Caco-2 (cell line): ENCODE measurements around the gene TMEM129. TPM values are rescaled to one million over a fixed set of nuclear protein-coding genes. Genes with fewer than 3 reads are reported as not detected.

ENCODE experiments used
- BruUV-seq: library from RNA; stranded (reverse); fragments of 400-500 nt; replicated peaks from 2 replicates; lab custom pipeline; 2021; lab: Mats Ljungman, UMichigan
- CTCF ChIA-PET: fragments of 300-600 bp; sonication (Branson Sonifier 250); formaldehyde crosslinking; loops from one replicate; lab custom pipeline; 2022; ENCODE audit warnings: antibody characterized with exemption; lab: Charles Lee
- POLR2A ChIA-PET: fragments of 300-600 bp; sonication (Branson Sonifier 250); formaldehyde crosslinking; loops from one replicate; lab custom pipeline; 2022; ENCODE audit warnings: antibody characterized with exemption; lab: Charles Lee
- DNase-seq, 2 experiments: peaks; one replicate each; pipeline versions ENCODE4 v3.0.0 to v3.0.0-alpha.2; 2020 to 2022
- H3K27me3 ChIP-seq: replicated peaks from 2 replicates; pipeline ENCODE4 v1.6.0; 2011; ENCODE audit warnings: low read length; ENCODE audit not compliant: control insufficient read depth, insufficient read depth
- H3K36me3 ChIP-seq: 2 replicates; pipeline ENCODE4 v1.5.1; 2011; ENCODE audit warnings: low read length; ENCODE audit not compliant: control insufficient read depth, insufficient read depth
- H3K4me1 ChIP-seq: fragments of 250-450 bp; sonication (Bioruptor Pico); 2 replicates; pipeline ENCODE4 v1.5.1; 2020; ENCODE audit warnings: mild to moderate bottlenecking
- H3K4me3 ChIP-seq: 2 replicates; pipeline ENCODE4 v1.5.1; 2011; ENCODE audit warnings: low read depth, mild to moderate bottlenecking, control low read depth, low read length
- H3K9me3 ChIP-seq: fragments of 250-450 bp; sonication (Bioruptor Pico); 2 replicates; pipeline ENCODE4 v1.5.1; 2020; ENCODE audit warnings: mild to moderate bottlenecking, moderate library complexity
- H3K27ac Mint-ChIP-seq: one replicate; pipeline ENCODE4 v1.8.0; 2022; ENCODE audit warnings: mixed read lengths; ENCODE audit not compliant: unreplicated experiment
- H3K27me3 Mint-ChIP-seq: one replicate; pipeline ENCODE4 v1.8.0; 2022; ENCODE audit warnings: mixed read lengths; ENCODE audit not compliant: insufficient read depth, unreplicated experiment
- H3K36me3 Mint-ChIP-seq: one replicate; pipeline ENCODE4 v1.8.0; 2022; ENCODE audit warnings: mild to moderate bottlenecking, mixed read lengths; ENCODE audit not compliant: insufficient read depth, unreplicated experiment
- H3K4me1 Mint-ChIP-seq: one replicate; pipeline ENCODE4 v1.8.0; 2022; ENCODE audit warnings: low read depth, mixed read lengths; ENCODE audit not compliant: unreplicated experiment
- H3K4me3 Mint-ChIP-seq: one replicate; pipeline ENCODE4 v1.8.0; 2022; ENCODE audit warnings: mild to moderate bottlenecking, moderate library complexity, mixed read lengths; ENCODE audit not compliant: unreplicated experiment
- H3K9me3 Mint-ChIP-seq: one replicate; pipeline ENCODE4 v1.8.0; 2022; ENCODE audit warnings: mixed read lengths; ENCODE audit not compliant: unreplicated experiment
- intact Hi-C: fragments of 100-400 bp; cut with micrococcal nuclease; formaldehyde crosslinking; loops from one replicate; pipeline ENCODE4 v1.10.0; 2022; ENCODE audit not compliant: unreplicated experiment
- total RNA-seq: library from RNA; stranded (reverse); gene quantifications from 2 replicates; pipeline ENCODE4 v1.2.3, GENCODE V29; 2022
- TF ChIP-seq, protein P1 (sequence below), 2 experiments: fragments of 200-600 bp in 1 of 2; IDR thresholded peaks; 1 replicate in 1 of 2; 2 replicates in 1 of 2; pipeline versions ENCODE4 v1.5.1 to v1.8.0; 2011 to 2022; ENCODE audit warnings: antibody characterized with exemption in 1 of 2, control low read depth in 1 of 2, inconsistent platforms in 1 of 2, low read depth in 1 of 2, low read length in 1 of 2, mild to moderate bottlenecking in 1 of 2, moderate library complexity in 1 of 2; ENCODE audit not compliant: insufficient read depth in 1 of 2, severe bottlenecking in 1 of 2, unreplicated experiment in 1 of 2

TMEM129 gene
- total RNA-seq, 1 experiment from 2014 or later = 39.0 TPM

DNA sequence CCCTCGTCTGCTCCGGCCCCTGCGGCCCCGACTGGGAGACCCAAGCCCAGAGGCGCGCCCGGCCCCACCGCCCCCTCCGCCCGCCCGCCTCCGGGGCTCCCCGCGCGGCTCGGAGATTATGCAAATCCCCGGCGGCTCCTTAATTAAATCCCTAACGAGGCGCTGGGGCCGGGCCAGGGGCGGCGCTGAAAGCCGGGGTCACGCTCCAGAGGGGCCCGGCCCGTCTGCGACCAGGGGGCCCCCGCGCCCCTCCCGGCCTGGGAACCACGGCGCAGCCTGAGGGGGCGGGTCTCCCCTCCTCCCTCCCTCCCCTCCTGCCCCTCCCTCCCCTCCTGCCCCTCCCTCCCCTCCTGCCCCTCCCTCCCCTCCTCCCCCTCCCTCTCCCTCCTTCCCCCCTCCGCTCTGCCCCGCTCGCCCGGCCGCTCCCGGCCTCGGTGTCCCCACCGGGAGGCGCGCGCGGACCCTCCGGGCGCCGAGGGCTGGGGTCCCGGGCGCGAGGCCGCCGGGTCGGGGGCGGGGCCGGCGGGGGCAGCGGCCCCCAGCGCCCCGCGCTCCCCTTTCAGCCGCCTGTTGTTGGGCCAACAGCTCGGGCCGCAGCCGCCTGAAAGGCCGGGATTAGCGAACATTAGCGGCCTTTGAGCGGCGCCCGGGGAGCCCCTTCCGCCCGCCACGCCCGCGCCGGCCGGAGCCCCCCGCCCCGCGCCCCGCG lies 46.1 kb upstream of the TMEM129 start:
- Mint-ChIP-seq H3K36me3 (peaks cover 6% of the 10 kb centered on the region), H3K27me3 (no peaks in the 10 kb centered on the region), H3K27ac (no peak overlapping the region), H3K9me3 (no peaks in the 10 kb centered on the region), H3K4me3 (peak overlapping the region; percentile 69), H3K4me1 (peaks cover 12% of the 10 kb centered on the region)
- no TSS peak for BruUV-seq
- H3K9me3 ChIP-seq = no peaks in the 10 kb centered on the region
- CTCF ChIA-PET = interaction anchor here (0.5 to 2.2 kb wide), 10 partner anchors 8 to 420 kb away, joined by 3 to 35 read pairs (median 8); partner anchors contain the start of genes FGFR3 and UVSSA
- peak; percentile 76 to 81 for DNase-seq
- H3K27me3 ChIP-seq = no peaks in the 10 kb centered on the region
- POLR2A ChIA-PET = interaction anchor here (0.6 to 1.6 kb wide), 6 partner anchors 10 to 46 kb away, joined by 4 to 23 read pairs (median 5); partner anchors contain the start of genes FGFR3 and TMEM129
- no peaks in the 10 kb centered on the region for H3K36me3 ChIP-seq
- peaks cover 52% of the 10 kb centered on the region for H3K4me1 ChIP-seq
- H3K4me3 ChIP-seq = peak overlapping the region; percentile 42
- TF ChIP-seq, protein P1, sequence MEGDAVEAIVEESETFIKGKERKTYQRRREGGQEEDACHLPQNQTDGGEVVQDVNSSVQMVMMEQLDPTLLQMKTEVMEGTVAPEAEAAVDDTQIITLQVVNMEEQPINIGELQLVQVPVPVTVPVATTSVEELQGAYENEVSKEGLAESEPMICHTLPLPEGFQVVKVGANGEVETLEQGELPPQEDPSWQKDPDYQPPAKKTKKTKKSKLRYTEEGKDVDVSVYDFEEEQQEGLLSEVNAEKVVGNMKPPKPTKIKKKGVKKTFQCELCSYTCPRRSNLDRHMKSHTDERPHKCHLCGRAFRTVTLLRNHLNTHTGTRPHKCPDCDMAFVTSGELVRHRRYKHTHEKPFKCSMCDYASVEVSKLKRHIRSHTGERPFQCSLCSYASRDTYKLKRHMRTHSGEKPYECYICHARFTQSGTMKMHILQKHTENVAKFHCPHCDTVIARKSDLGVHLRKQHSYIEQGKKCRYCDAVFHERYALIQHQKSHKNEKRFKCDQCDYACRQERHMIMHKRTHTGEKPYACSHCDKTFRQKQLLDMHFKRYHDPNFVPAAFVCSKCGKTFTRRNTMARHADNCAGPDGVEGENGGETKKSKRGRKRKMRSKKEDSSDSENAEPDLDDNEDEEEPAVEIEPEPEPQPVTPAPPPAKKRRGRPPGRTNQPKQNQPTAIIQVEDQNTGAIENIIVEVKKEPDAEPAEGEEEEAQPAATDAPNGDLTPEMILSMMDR (IDR thresholded peaks at IDR 0.05; ENCODE audit: insufficient read depth in 1 of 2, low read depth in 1 of 2, low read length in 1 of 2, severe bottlenecking in 1 of 2, unreplicated experiment in 1 of 2) = no peak
- intact Hi-C loops = no loop called here

DNA sequence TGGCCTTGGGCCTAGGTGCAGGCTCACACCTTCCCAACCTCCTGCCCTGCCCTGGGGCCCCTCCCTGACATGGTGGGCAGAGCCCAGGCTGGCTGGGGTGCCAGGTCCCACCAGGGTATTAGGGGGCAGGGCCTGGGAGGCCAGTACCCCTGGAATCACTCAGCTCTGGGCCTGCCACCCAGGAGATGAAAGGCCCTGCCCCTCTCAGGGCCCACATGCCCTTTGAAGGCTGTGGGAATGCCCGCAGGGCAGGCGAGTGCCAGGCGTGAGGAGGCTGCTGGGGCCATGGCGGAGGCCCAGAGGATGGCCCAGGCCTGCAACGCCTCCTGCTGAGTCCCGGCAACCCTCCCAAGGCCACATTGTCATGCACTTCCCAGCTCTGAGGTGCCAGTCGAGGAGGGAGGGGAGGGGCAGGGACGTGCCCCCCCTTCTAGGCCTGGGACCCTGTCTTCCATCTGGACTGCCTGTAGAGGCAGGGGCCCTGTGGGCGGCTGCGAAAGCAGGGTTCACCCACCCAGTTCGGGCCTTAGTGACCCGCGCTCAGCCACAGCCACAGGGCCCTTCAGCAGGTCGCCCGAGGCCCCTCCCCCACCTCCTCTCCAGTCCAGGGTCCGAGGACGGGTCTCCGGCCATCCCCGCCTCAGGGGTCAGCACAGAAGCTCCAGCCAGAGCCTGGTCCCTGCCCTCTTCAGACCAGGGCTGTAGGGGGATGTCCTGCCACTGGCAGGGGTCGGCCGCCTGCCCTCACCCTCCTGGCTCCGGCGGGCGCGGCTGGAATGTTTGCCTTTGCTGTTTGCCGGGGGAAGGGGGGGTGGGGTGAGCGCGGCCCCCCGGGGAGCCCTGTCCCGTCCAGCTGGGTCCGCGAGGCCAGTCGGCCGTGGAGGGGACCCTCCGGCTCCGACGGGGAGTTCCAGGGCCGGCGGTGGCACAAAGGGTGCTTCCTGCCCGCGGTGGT lies 45.3 kb upstream of the TMEM129 start:
- peak overlapping the region; percentile 42 for H3K4me3 ChIP-seq
- ChIA-PET CTCF (interaction anchor here (0.8 to 2.2 kb wide), 3 partner anchors 15 to 28 kb away, joined by 3 to 35 read pairs (median 3); partner anchors contain the start of gene FGFR3), POLR2A (interaction anchor here (0.6 kb wide), 1 partner anchor 36 kb away, joined by 3 read pairs; no protein-coding TSS in a partner anchor)
- Mint-ChIP-seq H3K4me1 (peaks cover 12% of the 10 kb centered on the region), H3K27me3 (no peaks in the 10 kb centered on the region), H3K4me3 (peak overlapping the region; percentile 36), H3K27ac (no peak overlapping the region), H3K36me3 (peaks cover 6% of the 10 kb centered on the region), H3K9me3 (no peaks in the 10 kb centered on the region)
- intact Hi-C loops = no loop called here
- peaks cover 50% of the 10 kb centered on the region for H3K4me1 ChIP-seq
- no peaks in the 10 kb centered on the region for H3K36me3 ChIP-seq
- BruUV-seq = TSS peak; percentile 34
- DNase-seq = peak in 1 of 2 experiments; percentile 64
- no peaks in the 10 kb centered on the region for H3K9me3 ChIP-seq
- TF ChIP-seq, protein P1 (IDR thresholded peaks at IDR 0.05; ENCODE audit: insufficient read depth in 1 of 2, low read depth in 1 of 2, low read length in 1 of 2, severe bottlenecking in 1 of 2, unreplicated experiment in 1 of 2) = no peak
- no peaks in the 10 kb centered on the region for H3K27me3 ChIP-seq
